ENCODE measurements around the gene PTPRQ.

The PTPRQ gene

GRCh38 chr12:80707126-80707829, 263.2 kb downstream of the PTPRQ start, which contains the start of gene MYF6:
Gene MYF6 (plus strand): TSS chr12:80707634. CDS start chr12:80707720, 86 bp downstream.
- DNase-seq, result no peak

GRCh38 chr12:80707830-80708258, 263.8 kb downstream of the PTPRQ start:
- DNase-seq, result no peak

DNA sequence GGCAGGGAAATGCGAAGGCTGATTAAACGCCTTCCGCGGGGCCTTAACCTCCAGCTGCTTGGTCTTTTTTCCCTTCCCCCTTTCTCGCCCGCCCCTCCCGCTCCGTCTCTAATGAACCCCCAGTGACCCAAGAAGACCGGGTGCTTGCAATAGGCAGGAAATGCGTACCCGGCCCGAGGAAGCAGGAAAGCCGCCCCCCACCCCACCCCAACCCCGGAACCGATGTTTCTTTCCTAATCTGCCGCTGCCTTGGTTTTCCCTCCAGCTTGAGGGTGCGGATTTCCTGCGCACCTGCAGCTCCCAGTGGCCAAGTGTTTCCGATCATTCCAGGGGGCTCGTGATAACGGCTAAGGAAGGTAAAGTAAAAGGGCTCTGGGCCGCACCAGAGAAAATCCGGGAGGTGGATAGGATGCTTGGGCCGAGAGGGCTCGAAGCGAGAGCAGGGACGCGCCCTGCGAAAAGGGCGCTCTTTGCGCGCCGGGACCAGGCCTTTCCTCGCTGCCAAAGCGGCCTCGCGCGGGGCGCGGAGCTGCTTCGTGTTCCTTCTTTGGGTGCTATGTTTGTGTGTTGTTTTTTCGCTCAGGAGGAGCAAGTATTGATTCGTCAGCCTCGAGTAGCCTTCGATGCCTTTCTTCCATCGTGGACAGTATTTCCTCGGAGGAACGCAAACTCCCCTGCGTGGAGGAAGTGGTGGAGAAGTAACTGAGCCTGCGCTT, 264.4 kb downstream of the PTPRQ start:
- no peak for DNase-seq

DNA sequence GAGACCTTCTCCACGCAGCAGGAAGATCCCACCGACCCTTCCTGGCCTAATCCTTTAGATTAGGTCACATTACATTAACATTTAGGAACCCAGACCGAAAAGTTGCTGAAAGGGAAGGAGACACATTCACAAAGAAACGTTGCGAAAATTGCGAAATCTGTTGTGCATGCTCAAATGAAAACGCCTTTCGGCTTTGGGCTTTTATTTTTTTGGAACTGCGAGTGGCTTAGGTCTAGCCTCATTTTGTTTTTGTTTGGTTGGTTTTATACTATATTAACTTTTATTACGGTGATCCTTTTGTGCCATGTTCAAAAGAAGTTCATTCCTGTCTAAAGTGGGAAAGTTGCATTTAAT, 264.9 kb downstream of the PTPRQ start:
- DNase-seq, result no peak

DNA sequence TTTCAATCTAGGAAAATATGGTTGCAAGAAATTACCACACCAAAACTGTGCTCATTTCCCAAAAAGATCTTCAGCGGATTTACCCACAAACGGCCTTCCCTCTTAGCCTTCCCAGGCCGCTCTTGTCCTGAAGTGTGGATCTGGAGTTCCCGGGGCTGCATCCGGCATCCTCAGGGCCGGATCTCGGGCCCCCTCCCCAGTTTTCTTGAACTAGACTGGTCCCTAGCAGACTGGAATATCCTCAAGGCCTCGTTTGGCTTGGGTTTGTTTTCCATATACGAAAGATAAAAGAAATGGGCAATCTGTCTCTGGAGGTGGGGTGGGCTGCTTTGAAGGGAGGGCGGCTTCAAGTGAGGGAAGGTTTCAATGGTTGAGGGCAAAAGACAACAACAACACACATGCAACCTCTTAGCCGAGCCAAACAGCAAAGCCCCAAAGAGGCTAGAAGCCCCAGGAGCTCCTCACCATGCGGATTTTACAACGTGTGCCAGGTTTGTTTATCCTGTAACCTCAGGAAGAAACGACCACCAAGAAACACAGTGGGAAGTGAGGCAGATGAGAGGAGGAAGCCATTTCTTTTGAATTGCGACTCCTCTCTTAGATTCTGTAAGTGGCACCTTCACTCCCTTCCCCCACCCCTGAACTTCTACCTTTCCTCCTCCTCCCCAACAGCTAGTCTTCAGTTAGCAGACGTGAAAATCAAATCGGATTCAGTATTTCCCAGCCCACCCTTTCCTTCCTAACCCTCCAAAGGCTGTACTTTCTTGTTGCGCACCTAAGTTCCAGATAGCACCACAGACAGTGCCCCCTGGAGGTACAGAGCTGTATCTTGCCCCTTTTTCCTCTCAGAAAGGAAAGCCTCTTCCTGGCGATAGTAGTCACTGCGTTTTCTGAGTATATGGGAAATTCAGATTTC, 266.0 kb downstream of the PTPRQ start:
- no peak for DNase-seq

DNA sequence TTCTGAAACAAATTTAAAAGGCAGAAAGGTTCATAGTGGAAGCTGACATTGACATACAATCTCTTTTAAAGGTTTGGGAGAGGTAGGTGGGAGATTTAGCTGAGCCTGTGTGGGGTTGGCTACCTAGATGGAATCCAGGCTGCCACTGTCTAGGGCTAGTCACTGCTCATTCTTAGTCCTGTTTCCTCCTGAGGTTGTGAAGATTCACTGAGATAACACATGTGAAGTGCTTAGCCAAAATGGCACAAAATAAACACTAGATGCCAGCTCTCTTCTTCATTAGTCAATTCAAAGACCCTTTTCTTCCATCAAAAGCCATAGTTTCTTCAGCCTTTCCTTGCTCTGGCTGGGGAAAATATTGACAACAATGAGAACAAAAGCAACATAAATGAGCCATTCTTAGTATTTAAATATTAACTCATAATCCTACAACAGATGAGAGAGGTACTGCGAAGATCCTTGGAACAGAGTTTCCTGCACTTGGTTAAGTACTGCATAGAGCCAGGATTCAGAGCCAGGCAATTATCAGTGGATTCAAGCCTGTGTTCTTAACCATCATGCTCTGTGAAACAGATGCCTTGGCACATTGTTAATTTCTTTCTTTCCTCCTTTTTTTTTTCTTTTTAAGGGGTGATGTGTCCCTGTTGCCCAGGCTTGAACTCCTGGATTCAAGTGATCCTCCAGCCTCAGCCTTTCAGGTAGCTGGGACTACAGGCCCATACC, 266.9 kb downstream of the PTPRQ start:
- DNase-seq, result no peak

DNA sequence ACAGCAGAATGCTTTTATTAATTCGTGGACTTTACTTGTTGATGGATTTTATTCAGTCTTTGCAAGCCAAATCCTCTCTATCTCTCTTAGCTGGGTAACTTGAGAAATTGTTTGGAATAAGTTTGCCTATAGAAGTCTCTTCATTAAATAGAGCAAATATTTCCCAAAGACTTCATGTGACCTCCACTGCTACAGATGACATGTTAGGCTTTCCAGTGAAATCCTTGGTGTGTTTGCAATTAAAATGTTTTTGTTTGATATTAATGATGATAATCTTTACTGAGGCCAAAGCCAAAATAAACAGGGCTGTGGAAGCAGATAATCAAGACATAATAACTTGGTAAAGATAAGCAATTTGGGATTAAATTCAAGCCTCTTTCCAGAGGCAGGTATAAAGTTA, 267.8 kb downstream of the PTPRQ start:
- DNase-seq, result no peak

- DNase-seq, result no peak
These were observed 268.8 kb downstream of the PTPRQ start for GRCh38 chr12:80712866-80713265.

GRCh38 chr12:80713419-80713818, 269.4 kb downstream of the PTPRQ start:
- DNase-seq, result no peak

- no peak for DNase-seq
These were observed 270.0 kb downstream of the PTPRQ start for GRCh38 chr12:80714055-80714454.

GRCh38 chr12:80714846-80715245, 270.8 kb downstream of the PTPRQ start:
- no peak for DNase-seq

DNA sequence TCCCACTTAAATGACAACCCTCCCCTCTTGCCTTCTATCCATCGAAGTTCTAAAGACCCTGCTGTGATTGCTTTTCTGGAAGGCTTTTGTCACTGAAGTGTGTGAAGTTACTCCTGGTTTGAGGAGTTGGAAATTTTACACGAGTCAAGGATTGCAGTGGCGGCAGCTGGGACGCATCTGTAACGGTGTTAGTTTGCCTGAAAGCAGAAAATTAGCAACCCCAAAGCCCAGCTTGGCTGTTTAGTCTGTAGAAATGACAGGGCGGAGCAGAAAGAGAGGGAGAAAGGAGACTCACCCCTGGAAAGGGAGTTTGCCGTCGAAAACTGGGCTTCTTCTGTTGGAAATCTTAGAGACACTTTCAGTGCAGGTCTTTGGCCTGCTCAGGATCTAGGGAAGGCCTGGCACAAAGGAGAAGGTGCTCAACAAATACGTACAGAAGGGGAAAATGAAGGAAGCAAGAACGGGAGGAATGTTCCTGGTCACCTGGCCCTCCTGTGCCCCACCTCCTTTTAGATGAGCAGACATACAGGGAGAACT, 271.7 kb downstream of the PTPRQ start:
- DNase-seq, result no peak

- no peak for DNase-seq
These were observed 272.8 kb downstream of the PTPRQ start, which contains the start of gene MYF5 for GRCh38 chr12:80716696-80717469. Gene MYF5 (plus strand): TSS chr12:80716912. CDS start chr12:80717064, 152 bp downstream.

GRCh38 chr12:80717856-80718255, 273.8 kb downstream of the PTPRQ start:
- no peak for DNase-seq

DNA sequence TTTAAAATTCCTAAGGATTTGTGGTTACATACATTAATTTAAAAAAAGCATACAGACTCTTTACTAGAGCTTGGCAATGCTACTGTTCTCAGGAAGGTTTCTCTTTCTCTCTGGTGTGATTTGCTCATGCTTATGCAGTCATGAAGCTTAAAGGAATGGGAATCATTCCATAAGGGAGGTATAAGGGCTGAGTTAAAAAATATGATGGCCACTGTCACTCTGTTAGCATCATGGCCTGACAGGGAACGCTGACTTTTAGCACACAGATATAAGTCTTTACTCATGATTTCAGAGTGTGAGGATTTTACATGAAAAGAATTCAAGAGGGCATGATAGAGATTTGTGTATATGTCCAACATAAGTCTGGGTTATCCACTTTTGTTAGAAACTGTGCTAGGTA, 276.5 kb downstream of the PTPRQ start:
- no peak for DNase-seq

DNA sequence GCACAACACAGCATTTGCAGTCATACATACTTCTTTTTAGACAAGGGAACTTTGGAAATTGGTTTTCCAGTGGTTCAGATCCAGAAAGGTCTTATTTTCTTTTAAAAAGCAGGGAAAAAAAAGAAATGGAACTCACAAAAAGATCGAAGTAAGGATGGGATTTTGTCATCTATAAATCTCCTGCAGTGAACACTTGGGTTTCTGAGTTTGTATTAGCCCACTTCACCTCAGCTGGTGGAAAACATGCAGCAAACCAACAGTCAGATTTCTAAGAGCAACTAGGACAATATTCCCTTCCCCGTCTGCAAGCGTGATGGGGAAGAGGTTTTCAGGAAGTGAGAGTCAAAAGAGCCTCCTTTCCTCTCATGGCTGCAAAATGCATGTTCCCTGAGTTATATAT, 277.3 kb downstream of the PTPRQ start:
- no peak for DNase-seq
